ENCODE data around the gene CHAMP1.

- no peak for TF ChIP-seq CTCF (IDR thresholded peaks at IDR 0.05)
- TF ChIP-seq POLR2A (IDR thresholded peaks at IDR 0.05): no peak
- TF ChIP-seq POLR2AphosphoS5 (IDR thresholded peaks at IDR 0.05): no peak
- no peak for TF ChIP-seq EP300 (IDR thresholded peaks at IDR 0.05)
These were observed 10.0 kb downstream of the CHAMP1 start for GRCh38 chr13:114324334-114324733.
